PC-3 (cell line): ENCODE data around the gene PKNOX1. TPM values are rescaled to one million over a fixed set of nuclear protein-coding genes. Genes with fewer than 3 reads are reported as not detected.
"Not testable (repeated sequence)": the region's sequence is repeated elsewhere in the genome, so short reads cannot be mapped to it uniquely, and the experiment has no call there.

Experiments used
- ATAC-seq: fragments of 200-7000 bp; cut with Tn5 transposase; 2 replicates; pipeline ENCODE4 v1.9.1; 2020; ENCODE audit warnings: mild to moderate bottlenecking, moderate library complexity
- BruUV-seq: library from RNA; stranded (reverse); fragments of 400-500 nt; replicated peaks from 2 replicates; lab custom pipeline; 2021; lab: Mats Ljungman, UMichigan
- CTCF ChIA-PET: fragments of 300-600 bp; sonication (Branson Sonifier 250); formaldehyde crosslinking; loops from one replicate; lab custom pipeline; 2022; ENCODE audit warnings: antibody characterized with exemption; lab: Charles Lee
- POLR2A ChIA-PET: fragments of 300-600 bp; sonication (Branson Sonifier 250); formaldehyde crosslinking; loops from one replicate; lab custom pipeline; 2022; ENCODE audit warnings: antibody characterized with exemption; ENCODE audit not compliant: unreplicated experiment; lab: Charles Lee
- DNase-seq: peaks from one replicate; pipeline ENCODE4 v3.0.0-alpha.2; 2015
- H2AFZ ChIP-seq: fragments of 300-600 bp; sonication (generic); 2 replicates; pipeline ENCODE4 v1.6.0; 2016; ENCODE audit warnings: antibody characterized with exemption, low read length
- H3F3A ChIP-seq: fragments of 300-600 bp; sonication (generic); one replicate; pipeline ENCODE4 v1.6.0; 2017; ENCODE audit warnings: antibody characterized with exemption, low read length, control low read depth, mild to moderate bottlenecking; ENCODE audit not compliant: unreplicated experiment
- H3K27ac ChIP-seq: fragments of 300-600 bp; sonication (generic); 2 replicates; pipeline ENCODE4 v1.5.1; 2016; ENCODE audit warnings: mild to moderate bottlenecking, low read length
- H3K27me3 ChIP-seq: fragments of 300-600 bp; sonication (generic); 2 replicates; pipeline ENCODE4 v1.6.1; 2016; ENCODE audit warnings: low read length, mixed read lengths
- H3K36me3 ChIP-seq: fragments of 300-600 bp; sonication (generic); 2 replicates; pipeline ENCODE4 v1.6.1; 2016; ENCODE audit warnings: low read depth, mixed run types, low read length, mixed read lengths
- H3K4me1 ChIP-seq: fragments of 300-600 bp; sonication (generic); 2 replicates; pipeline ENCODE4 v1.5.1; 2016; ENCODE audit warnings: low read length; ENCODE audit not compliant: insufficient read depth
- H3K4me2 ChIP-seq: fragments of 300-600 bp; sonication (generic); 2 replicates; pipeline ENCODE4 v1.6.0; 2016; ENCODE audit warnings: low read length
- H3K4me3 ChIP-seq: fragments of 300-600 bp; sonication (generic); 2 replicates; pipeline ENCODE4 v1.5.1; 2016; ENCODE audit warnings: mild to moderate bottlenecking, low read length, mixed read lengths
- H3K79me2 ChIP-seq: fragments of 300-600 bp; sonication (generic); 2 replicates; pipeline ENCODE4 v1.6.1; 2017; ENCODE audit warnings: low read length, mixed read lengths
- H3K9ac ChIP-seq: fragments of 300-600 bp; sonication (generic); 2 replicates; pipeline ENCODE4 v1.6.0; 2016; ENCODE audit warnings: mild to moderate bottlenecking, low read length
- H3K9me2 ChIP-seq: fragments of 300-600 bp; sonication (generic); replicated peaks from 2 replicates; pipeline ENCODE4 v1.6.1; 2016; ENCODE audit warnings: mixed run types, low read length, mixed read lengths
- H3K9me3 ChIP-seq: fragments of 300-600 bp; sonication (generic); 2 replicates; pipeline ENCODE4 v1.6.1; 2016; ENCODE audit warnings: low read length, mixed read lengths
- H4K20me1 ChIP-seq: fragments of 300-600 bp; sonication (generic); 2 replicates; pipeline ENCODE4 v1.6.1; 2016; ENCODE audit warnings: low read length, mixed read lengths
- CTCF ChIP-seq: fragments of 300-600 bp; sonication (generic); conservative IDR thresholded peaks from 2 replicates; pipeline ENCODE4 v1.5.1; 2017; ENCODE audit warnings: antibody characterized with exemption, low read depth, mild to moderate bottlenecking, low read length
- EZH2 ChIP-seq: fragments of 300-600 bp; sonication (generic); IDR thresholded peaks from one replicate; pipeline ENCODE4 v1.6.1; 2017; ENCODE audit warnings: antibody characterized with exemption, mild to moderate bottlenecking, low read length; ENCODE audit not compliant: unreplicated experiment
- EZH2phosphoT487 ChIP-seq: fragments of 300-600 bp; sonication (generic); IDR thresholded peaks from 2 replicates; pipeline ENCODE4 v1.6.1; 2018; ENCODE audit warnings: mild to moderate bottlenecking, antibody characterized with exemption, low read length, borderline replicate concordance
- intact Hi-C: fragments of 100-400 bp; cut with micrococcal nuclease; formaldehyde crosslinking; loops from 2 replicates; pipeline ENCODE4 v1.9.0; 2023
- total RNA-seq: library from RNA; depleted of rRNA; stranded (reverse); fragments of >200 nt; gene quantifications from 2 replicates; pipeline ENCODE4 v1.2.3, GENCODE V29; 2014

PKNOX1 gene
- total RNA-seq, 1 experiment from 2014 or later, result 19.7 TPM

GRCh38 chr21:43034101-43034500, 59.7 kb downstream of the PKNOX1 start:
- BruUV-seq, result no TSS peak
- ChIA-PET CTCF (no interaction called here), POLR2A (no interaction called here)
- Histone ChIP-seq H3F3A (no peaks in the 10 kb centered on the region), H3K9me3 (no peaks in the 10 kb centered on the region), H3K27me3 (no peaks in the 10 kb centered on the region), H4K20me1 (no peaks in the 10 kb centered on the region), H3K9me2 (no peaks in the 10 kb centered on the region), H3K79me2 (no peaks in the 10 kb centered on the region), H3K4me3 (no peak overlapping the region), H3K4me2 (peak overlapping the region; percentile 23; the same call in 1 of the 2 replicates), H3K9ac (no peak overlapping the region), H2AFZ (no peak overlapping the region), H3K27ac (no peak overlapping the region), H3K36me3 (peaks cover 4% of the 10 kb centered on the region; the same call in 1 of the 2 replicates), H3K4me1 (peaks cover 17% of the 10 kb centered on the region)
- no peak for TF ChIP-seq EZH2phosphoT487
- TF ChIP-seq EZH2, result no peak
- no peak for TF ChIP-seq CTCF
- intact Hi-C loops, result no loop called here
- ATAC-seq, result peak; percentile 94
- DNase-seq, result peak; percentile 48

GRCh38 chr21:43034826-43035225, 60.5 kb downstream of the PKNOX1 start:
- no peaks in the 10 kb centered on the region for H3F3A ChIP-seq
- no peak overlapping the region for H2AFZ ChIP-seq
- H3K9me2 ChIP-seq, result no peaks in the 10 kb centered on the region
- H3K27me3 ChIP-seq, result no peaks in the 10 kb centered on the region
- peaks cover 17% of the 10 kb centered on the region for H3K4me1 ChIP-seq
- H3K4me2 ChIP-seq, result no peak overlapping the region
- H4K20me1 ChIP-seq, result no peaks in the 10 kb centered on the region
- intact Hi-C loops, result no loop called here
- peaks cover 2% of the 10 kb centered on the region; the same call in 1 of the 2 replicates for H3K36me3 ChIP-seq
- no peak overlapping the region for H3K9ac ChIP-seq
- no peak overlapping the region for H3K27ac ChIP-seq
- CTCF ChIA-PET, result no interaction called here
- POLR2A ChIA-PET, result no interaction called here
- no peaks in the 10 kb centered on the region for H3K9me3 ChIP-seq
- no peak for TF ChIP-seq CTCF
- TF ChIP-seq EZH2, result no peak
- TF ChIP-seq EZH2phosphoT487, result no peak
- no TSS peak for BruUV-seq
- ATAC-seq, result no peak
- no peak overlapping the region for H3K4me3 ChIP-seq
- no peaks in the 10 kb centered on the region for H3K79me2 ChIP-seq
- DNase-seq, result no peak

- H3K36me3 ChIP-seq, DNase-seq, H4K20me1 ChIP-seq, H3K9ac ChIP-seq, H3K4me3 ChIP-seq, CTCF ChIA-PET, ATAC-seq, intact Hi-C loops, H3K27me3 ChIP-seq, BruUV-seq, H3K9me3 ChIP-seq, H3K9me2 ChIP-seq, H3K27ac ChIP-seq, H3K79me2 ChIP-seq, H3F3A ChIP-seq, POLR2A ChIA-PET, H3K4me2 ChIP-seq, H2AFZ ChIP-seq: not testable (repeated sequence)
- peaks cover 17% of the 10 kb centered on the region for H3K4me1 ChIP-seq
Measured at GRCh38 chr21:43036889-43037288, 62.5 kb downstream of the PKNOX1 start.

GRCh38 chr21:43037918-43038658, 63.7 kb downstream of the PKNOX1 start:
- intact Hi-C loops, DNase-seq, H3K9me2 ChIP-seq, POLR2A ChIA-PET, CTCF ChIA-PET, H3K9me3 ChIP-seq, BruUV-seq, H3K9ac ChIP-seq, H3K36me3 ChIP-seq, ATAC-seq, H3F3A ChIP-seq, H2AFZ ChIP-seq, H3K27ac ChIP-seq, H4K20me1 ChIP-seq, H3K4me2 ChIP-seq, H3K27me3 ChIP-seq, H3K79me2 ChIP-seq, H3K4me3 ChIP-seq: not testable (repeated sequence)
- H3K4me1 ChIP-seq, result peaks cover 17% of the 10 kb centered on the region

- H3K4me1 ChIP-seq, result peaks cover 12% of the 10 kb centered on the region
- DNase-seq, H3K9me3 ChIP-seq, H3K9me2 ChIP-seq, intact Hi-C loops, POLR2A ChIA-PET, ATAC-seq, H3K4me2 ChIP-seq, H3K36me3 ChIP-seq, H3K4me3 ChIP-seq, H3K27me3 ChIP-seq, H3K9ac ChIP-seq, H3K79me2 ChIP-seq, H3F3A ChIP-seq, H2AFZ ChIP-seq, BruUV-seq, H4K20me1 ChIP-seq, H3K27ac ChIP-seq, CTCF ChIA-PET: not testable (repeated sequence)
Measured at GRCh38 chr21:43038659-43039044, 64.3 kb downstream of the PKNOX1 start.
